GM19372 (cell line): Measurements from ENCODE around the gene TXLNB.

Experiments used
- ATAC-seq: cut with Tn5 transposase; IDR thresholded peaks from one replicate; pipeline ENCODE4 v1.9.1; 2021; ENCODE audit warnings: mild to moderate bottlenecking, low read depth, moderate library complexity; ENCODE audit not compliant: unreplicated experiment

The TXLNB gene

GRCh38 chr6:139291813-139292619 is at the start of gene TXLNB:
TSS of gene TXLNB (minus strand) at chr6:139291998. CDS start at chr6:139288899, 3,099 bp downstream.
- peak; percentile 60 for ATAC-seq

GRCh38 chr6:139341060-139341459 is 49.3 kb upstream of the TXLNB start:
- no peak for ATAC-seq

GRCh38 chr6:139338795-139339194 is 47.0 kb upstream of the TXLNB start:
- no peak for ATAC-seq

GRCh38 chr6:139337830-139338229 is 46.0 kb upstream of the TXLNB start:
- ATAC-seq, result no peak

- ATAC-seq, result no peak
Observed at GRCh38 chr6:139337001-139337400, 45.2 kb upstream of the TXLNB start.

GRCh38 chr6:139336488-139336887 is 44.7 kb upstream of the TXLNB start:
- ATAC-seq, result no peak

- ATAC-seq, result no peak
Observed at GRCh38 chr6:139335447-139336210, 43.8 kb upstream of the TXLNB start.

- no peak for ATAC-seq
Observed at GRCh38 chr6:139334806-139335446, 43.1 kb upstream of the TXLNB start.

GRCh38 chr6:139330826-139331500 is 39.2 kb upstream of the TXLNB start:
- no peak for ATAC-seq

- ATAC-seq, result no peak
Observed at GRCh38 chr6:139330306-139330705, 38.5 kb upstream of the TXLNB start.

- ATAC-seq, result no peak
Observed at GRCh38 chr6:139329224-139329623, 37.4 kb upstream of the TXLNB start.

GRCh38 chr6:139327038-139327437 is 35.2 kb upstream of the TXLNB start:
- no peak for ATAC-seq

GRCh38 chr6:139325686-139326085 is 33.9 kb upstream of the TXLNB start:
- no peak for ATAC-seq

- peak; percentile 53 for ATAC-seq
Observed at GRCh38 chr6:139325125-139325524, 33.3 kb upstream of the TXLNB start.

GRCh38 chr6:139324301-139324555 is 32.4 kb upstream of the TXLNB start:
- ATAC-seq, result no peak

- ATAC-seq, result peak; percentile 40
Observed at GRCh38 chr6:139323511-139324300, 31.9 kb upstream of the TXLNB start.

GRCh38 chr6:139320081-139320480 is 28.3 kb upstream of the TXLNB start:
- no peak for ATAC-seq

- ATAC-seq, result no peak
Observed at GRCh38 chr6:139316622-139317317, 25.0 kb upstream of the TXLNB start.

- ATAC-seq, result no peak
Observed at GRCh38 chr6:139313784-139314545, 22.2 kb upstream of the TXLNB start.
